ENCODE measurements around the gene MKNK1. TPM values are rescaled to one million over a fixed set of nuclear protein-coding genes. Genes with fewer than 3 reads are reported as not detected.

Gene MKNK1
- total and polyA plus RNA-seq, 2 of the 4 experiments (the other 2 are of a cell fraction), result 14.3 to 35.2 TPM

DNA sequence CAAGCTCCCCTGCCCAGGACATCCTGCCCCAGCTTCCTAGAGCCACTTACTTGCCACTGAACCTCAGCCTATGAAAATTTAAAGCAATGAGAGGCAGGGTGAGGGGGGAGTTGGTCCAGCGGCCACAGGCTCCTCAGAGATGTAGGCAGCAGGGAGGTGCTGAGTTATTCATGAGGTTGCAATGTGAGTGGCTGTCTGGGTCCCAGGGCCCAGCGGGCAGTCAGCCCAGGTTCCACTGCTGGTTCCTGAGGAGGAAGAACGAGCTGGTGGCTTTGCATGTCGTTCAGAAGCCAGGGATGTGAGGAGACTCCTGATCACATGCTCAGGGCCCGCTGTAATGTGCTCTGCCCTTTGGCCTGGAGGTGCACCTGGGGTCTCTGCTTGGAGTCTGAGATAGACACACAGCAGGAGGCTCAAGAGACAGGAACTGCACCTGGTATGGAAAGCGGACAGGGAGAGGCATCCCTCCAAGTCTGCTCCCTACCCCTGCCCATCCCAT, 52.4 kb downstream of the MKNK1 start, which contains the start of gene KNCN:
KNCN (minus strand) TSS at position 51 of the 499 bp plus-strand sequence. CDS start 432 bp downstream, outside the sequence.
- Histone ChIP-seq H4K91ac (ENCODE audit: insufficient read depth, low read depth, low read length) (no peak within 1 kb of the TSS), H3K18ac (ENCODE audit: low read depth, low read length) (no peak within 1 kb of the TSS), H3K27me3 (ENCODE audit: control insufficient read depth, insufficient read depth, low read length) (peaks cover 40% of the 10 kb centered on the region), H2AK5ac (ENCODE audit: low read depth, low read length) (no peak within 1 kb of the TSS), H3K14ac (replicated peaks; ENCODE audit: low read depth, low read length) (no peak within 1 kb of the TSS), H4K5ac (ENCODE audit: low read depth, low read length) (no peak within 1 kb of the TSS), H2AFZ (replicated peaks; ENCODE audit: low read length, poor library complexity) (no peak within 1 kb of the TSS), H3K9me3 (ENCODE audit: control insufficient read depth, insufficient read depth, low read length) (no peaks in the 10 kb centered on the region), H2BK20ac (ENCODE audit: low read depth, low read length) (no peak within 1 kb of the TSS), H4K20me1 (ENCODE audit: insufficient read depth, low read length) (no peaks in the 10 kb centered on the region), H3K79me1 (ENCODE audit: low read depth in 1 of 2, low read length in 2 of 2) (no peaks in the 10 kb centered on the region), H3K23ac (ENCODE audit: low read depth, low read length) (no peak within 1 kb of the TSS; the same call in 1 of the 2 replicates), H3K4ac (ENCODE audit: low read depth, low read length) (no peak within 1 kb of the TSS), H4K8ac (ENCODE audit: low read depth in 2 of 2, low read length in 2 of 2) (no peak within 1 kb of the TSS), H2BK120ac (ENCODE audit: low read depth, low read length) (no peak within 1 kb of the TSS), H3K9ac (ENCODE audit: low read depth, low read length) (no peak within 1 kb of the TSS), H3K56ac (ENCODE audit: extremely low read depth, insufficient read depth, low read length) (no peak within 1 kb of the TSS), H3K4me2 (ENCODE audit: low read depth, low read length) (no peak within 1 kb of the TSS), H2BK15ac (ENCODE audit: low read depth, low read length) (no peak within 1 kb of the TSS), H3K4me1 (ENCODE audit: control insufficient read depth, insufficient read depth, low read length) (no peaks in the 10 kb centered on the region), H3K4me3 (ENCODE audit: insufficient read depth, low read depth, low read length) (no peak within 1 kb of the TSS), H2AK9ac (replicated peaks; ENCODE audit: low read depth, low read length, poor library complexity) (no peak within 1 kb of the TSS), H3K27ac (ENCODE audit: insufficient read depth, low read length) (no peak within 1 kb of the TSS), H2BK5ac (ENCODE audit: low read depth, low read length, poor library complexity, severe bottlenecking) (no peak within 1 kb of the TSS), H3K36me3 (ENCODE audit: control insufficient read depth, insufficient read depth, low read length) (no peaks in the 10 kb centered on the region), H3K9me1 (ENCODE audit: insufficient read depth, low read length) (no peaks in the 10 kb centered on the region; the same call in 1 of the 2 replicates)
- no peak for ATAC-seq (ENCODE audit: low read depth)
- DNase-seq, result no peak
- in situ Hi-C loops (cut with MboI; ENCODE audit: low sequenced_read_pairs) (no loop called here), dilution Hi-C loops (cut with HindIII; ENCODE audit: low sequenced_read_pairs, unreplicated experiment) (no loop called here), intact Hi-C loops (cut with micrococcal nuclease) (no loop called here)
- no TSS peak for BruUV-seq (replicated peaks)
- TF ChIP-seq RFX5 (IDR thresholded peaks at IDR 0.05; ENCODE audit: low read depth, low read length) (no peak), NFE2L2 (IDR thresholded peaks at IDR 0.05; ENCODE audit: low read depth, low read length) (no peak), SMC3 (IDR thresholded peaks at IDR 0.05; ENCODE audit: low read depth, low read length) (no peak), POLR2A (IDR thresholded peaks at IDR 0.05; ENCODE audit: low read depth, low read length) (no peak), USF2 (IDR thresholded peaks at IDR 0.05; ENCODE audit: low read depth, low read length) (no peak), MAZ (IDR thresholded peaks at IDR 0.05; ENCODE audit: borderline replicate concordance, low read depth, low read length) (no peak), BHLHE40 (IDR thresholded peaks at IDR 0.05; ENCODE audit: low read depth, low read length) (no peak), MXI1 (IDR thresholded peaks at IDR 0.05; ENCODE audit: borderline replicate concordance, low read depth, low read length) (no peak)
- 60% methylated on average over 1 of the region's 6 CpGs; no CpG with 5 or more reads in 1 of the 2 experiments for WGBS, 2 experiments (ENCODE audit: extremely low coverage in 2 of 2, insufficient read length in 1 of 2)
- CTCF ChIA-PET, result no interaction called here
- POLR2A ChIA-PET (ENCODE audit: unreplicated experiment), result no interaction called here

All from IMR-90 (cell line).